NCI-H1930 (cell line): ENCODE measurements around the gene MBD3L5.
A peak's percentile ranks its signal among the peaks of the same experiment; 100 is the strongest.
"Not testable (repeated sequence)": the region's sequence is repeated elsewhere in the genome, so short reads cannot be mapped to it uniquely, and the experiment has no call there.

ENCODE experiments used
- DNase-seq, 2 experiments: peaks; one replicate each; lab custom pipeline; 2025; lab: John Stamatoyannopoulos, UW

Gene MBD3L5

GRCh38 chr19:7052896-7053295, 22.5 kb downstream of the MBD3L5 start:
- DNase-seq = not testable (repeated sequence)

- DNase-seq = not testable (repeated sequence)
Observed at GRCh38 chr19:7054635-7055368, 24.4 kb downstream of the MBD3L5 start.

GRCh38 chr19:7055679-7056078, 25.3 kb downstream of the MBD3L5 start:
- DNase-seq = not testable (repeated sequence)

- not testable (repeated sequence) for DNase-seq
Observed at GRCh38 chr19:7056371-7056770, 26.0 kb downstream of the MBD3L5 start.

GRCh38 chr19:7058576-7058975, 28.2 kb downstream of the MBD3L5 start, which contains the start of gene MBD3L3:
MBD3L3 (minus strand) TSS chr19:7058676; CDS start chr19:7058605, 71 bp downstream.
- DNase-seq = not testable (repeated sequence)

- not testable (repeated sequence) for DNase-seq
Observed at GRCh38 chr19:7059977-7060376, 29.6 kb downstream of the MBD3L5 start.

GRCh38 chr19:7063339-7063738, 33.0 kb downstream of the MBD3L5 start:
- DNase-seq = no peak

- DNase-seq = no peak
Observed at GRCh38 chr19:7063764-7064418, 33.5 kb downstream of the MBD3L5 start.

- not testable (repeated sequence) for DNase-seq
Observed at GRCh38 chr19:7067122-7067521, 36.7 kb downstream of the MBD3L5 start.

- DNase-seq = no peak
Observed at GRCh38 chr19:7067716-7068115, 37.3 kb downstream of the MBD3L5 start.

GRCh38 chr19:7068599-7068998, 38.2 kb downstream of the MBD3L5 start:
- no peak for DNase-seq

GRCh38 chr19:7069042-7069903, 38.9 kb downstream of the MBD3L5 start, which contains the start of gene ZNF557:
ZNF557 (plus strand) TSS chr19:7069703; CDS start chr19:7075075, 5,372 bp downstream.
- DNase-seq = peak; percentile 76 to 82

- DNase-seq = no peak
Observed at GRCh38 chr19:7069904-7070226, 39.5 kb downstream of the MBD3L5 start.

- no peak for DNase-seq
Observed at GRCh38 chr19:7072541-7072940, 42.2 kb downstream of the MBD3L5 start.

GRCh38 chr19:7074705-7075282, 44.4 kb downstream of the MBD3L5 start:
- DNase-seq = no peak

GRCh38 chr19:7076151-7076550, 45.8 kb downstream of the MBD3L5 start:
- no peak for DNase-seq

- no peak for DNase-seq
Observed at GRCh38 chr19:7078008-7078407, 47.6 kb downstream of the MBD3L5 start.
